Endothelial cell of umbilical vein (primary cell): ENCODE data around the gene OR1J1. TPM values are rescaled to one million over a fixed set of nuclear protein-coding genes. Genes with fewer than 3 reads are reported as not detected.

Source experiments
- BruUV-seq: library from RNA; stranded (reverse); fragments of 400-500 nt; replicated peaks from 2 replicates; lab custom pipeline; 2021; lab: Mats Ljungman, UMichigan
- CTCF ChIA-PET: fragments of 300-600, 350-600 bp; sonication (Branson Sonifier 250); formaldehyde crosslinking; loops from one replicate; lab custom pipeline; 2021; ENCODE audit warnings: antibody characterized with exemption, inconsistent platforms; lab: Charles Lee
- POLR2A ChIA-PET: fragments of 300-600, 350-600 bp; sonication (Branson Sonifier 250); formaldehyde crosslinking; loops from one replicate; lab custom pipeline; 2021; ENCODE audit warnings: antibody characterized with exemption, inconsistent platforms; lab: Charles Lee
- DNase-seq: peaks from one replicate; pipeline ENCODE4 v3.0.0-alpha.2; 2011; ENCODE audit warnings: low read depth, low spot score
- FAIRE-seq: peaks from 2 replicates; lab custom pipeline; 2011; peaks lifted over from hg19 to GRCh38; lab: Jason Lieb, UNC
- H2AFZ ChIP-seq: 2 replicates; pipeline ENCODE4 v1.6.0; 2012; ENCODE audit warnings: low read depth, low read length, control low read depth, inconsistent platforms
- H3K27ac ChIP-seq: 2 replicates; pipeline ENCODE4 v1.5.1; 2011; ENCODE audit warnings: low read depth, mild to moderate bottlenecking, control low read depth, low read length, moderate library complexity; ENCODE audit not compliant: insufficient read depth
- H3K27me3 ChIP-seq, 2 experiments: 2 replicates each; pipeline versions ENCODE4 v1.6.0 to v1.6.1; 2011; ENCODE audit warnings: low read length in 2 of 2, mixed read lengths in 1 of 2; ENCODE audit not compliant: control insufficient read depth in 2 of 2, insufficient read depth in 2 of 2
- H3K36me3 ChIP-seq, 2 experiments: 2 replicates in 1 of 2; 3 replicates in 1 of 2; pipeline ENCODE4 v1.5.1; 2011; ENCODE audit warnings: low read length in 2 of 2, mild to moderate bottlenecking in 1 of 2, moderate library complexity in 1 of 2; ENCODE audit not compliant: control insufficient read depth in 2 of 2, insufficient read depth in 2 of 2; ENCODE audit errors: extremely low read depth in 1 of 2
- H3K4me1 ChIP-seq: 3 replicates; pipeline ENCODE4 v1.5.1; 2011; ENCODE audit warnings: mild to moderate bottlenecking, low read length; ENCODE audit not compliant: control insufficient read depth, insufficient read depth; ENCODE audit errors: extremely low read depth
- H3K4me2 ChIP-seq: 2 replicates; pipeline ENCODE4 v1.6.1; 2011; ENCODE audit warnings: low read length, control low read depth, mixed read lengths; ENCODE audit not compliant: insufficient read depth
- H3K4me3 ChIP-seq, 3 experiments: fragments of 200-600 bp in 1 of 3; sonication (generic), shearing (Covaris generic) in 1 of 3; replicated peaks in 1 of 3; 2 replicates each; pipeline ENCODE4 v1.5.1; 2011 to 2016; ENCODE audit warnings: control low read depth in 3 of 3, low read length in 3 of 3, mild to moderate bottlenecking in 2 of 3, inconsistent platforms in 1 of 3, low read depth in 1 of 3, moderate library complexity in 1 of 3; ENCODE audit not compliant: insufficient read depth in 1 of 3
- H3K79me2 ChIP-seq: 2 replicates; pipeline ENCODE4 v1.6.0; 2012; ENCODE audit warnings: low read length, inconsistent platforms; ENCODE audit not compliant: control insufficient read depth, insufficient read depth
- H3K9ac ChIP-seq: replicated peaks from 2 replicates; pipeline ENCODE3; 2011; ENCODE audit warnings: low read length, control low read depth; ENCODE audit not compliant: insufficient read depth; ENCODE audit errors: extremely low read depth
- H3K9me1 ChIP-seq: replicated peaks from 3 replicates; pipeline ENCODE4 v1.6.0; 2011; ENCODE audit warnings: mild to moderate bottlenecking, low read length; ENCODE audit not compliant: control insufficient read depth, insufficient read depth; ENCODE audit errors: extremely low read depth
- H3K9me3 ChIP-seq: replicated peaks from 2 replicates; pipeline ENCODE4 v1.5.1; 2012; ENCODE audit warnings: low read length, inconsistent platforms; ENCODE audit not compliant: control insufficient read depth, insufficient read depth
- H4K20me1 ChIP-seq: replicated peaks from 2 replicates; pipeline ENCODE3; 2011; ENCODE audit warnings: mild to moderate bottlenecking, low read length; ENCODE audit not compliant: control insufficient read depth, insufficient read depth; ENCODE audit errors: extremely low read depth
- CTCF ChIP-seq, 2 donors: IDR thresholded peaks; 1 replicate in 1 of 2; 2 replicates in 1 of 2; pipeline ENCODE4 v1.5.1; 2011; ENCODE audit warnings: low read length in 2 of 2, mild to moderate bottlenecking in 2 of 2, moderate library complexity in 2 of 2, control low read depth in 1 of 2, inconsistent platforms in 1 of 2, low read depth in 1 of 2; ENCODE audit not compliant: insufficient read depth in 1 of 2; ENCODE audit errors: extremely low read depth in 1 of 2
- EZH2 ChIP-seq: IDR thresholded peaks from 2 replicates; pipeline ENCODE4 v1.6.1; 2012; ENCODE audit warnings: borderline replicate concordance, low read depth, mild to moderate bottlenecking, moderate library complexity, low read length, inconsistent platforms; ENCODE audit not compliant: severe bottlenecking
- FOS ChIP-seq: IDR thresholded peaks from 2 replicates; pipeline ENCODE4 v1.6.1; 2011; ENCODE audit warnings: mild to moderate bottlenecking, low read length, moderate library complexity, borderline replicate concordance; ENCODE audit not compliant: insufficient read depth
- GATA2 ChIP-seq: IDR thresholded peaks from 2 replicates; pipeline ENCODE4 v1.7.0; 2011; ENCODE audit warnings: low read depth, mild to moderate bottlenecking, moderate library complexity, mixed read lengths, low read length; ENCODE audit not compliant: insufficient read length, insufficient read depth
- JUN ChIP-seq: IDR thresholded peaks from 2 replicates; pipeline ENCODE4 v1.6.1; 2011; ENCODE audit warnings: borderline replicate concordance, low read depth; ENCODE audit not compliant: insufficient read length, insufficient read depth
- MAX ChIP-seq: IDR thresholded peaks from 2 replicates; pipeline ENCODE4 v1.6.1; 2011; ENCODE audit not compliant: insufficient read depth, insufficient read length
- MYC ChIP-seq: IDR thresholded peaks from one replicate; pipeline ENCODE4 v1.6.1; 2011; ENCODE audit warnings: mild to moderate bottlenecking, low read depth, low read length
- POLR2A ChIP-seq: IDR thresholded peaks from 2 replicates; pipeline ENCODE4 v1.6.1; 2012; ENCODE audit warnings: low read depth, mild to moderate bottlenecking, control low read depth, low read length
- POLR2AphosphoS5 ChIP-seq: IDR thresholded peaks from 2 replicates; pipeline ENCODE4 v1.6.1; 2012; ENCODE audit warnings: low read depth, mild to moderate bottlenecking, control low read depth, low read length, moderate library complexity; ENCODE audit not compliant: insufficient read depth
- dilution Hi-C: fragments of 300-500 bp; cut with MboI; formaldehyde crosslinking; loops from one replicate; pipeline ENCODE4 v1.15.0; 2019; ENCODE audit warnings: low sequenced_read_pairs; ENCODE audit not compliant: extremely low pct_ligation_motif_present
- intact Hi-C: fragments of 100-400 bp; cut with micrococcal nuclease; formaldehyde crosslinking; loops from one replicate; pipeline ENCODE4 v1.10.0; 2022
- polyA plus RNA-seq, 4 experiments: library from polyadenylated mRNA; depleted of rRNA in 3 of 4; stranded (reverse) in 3 of 4; unstranded in 1 of 4; fragments of >200 nt; gene quantifications; 2 replicates each; pipeline versions ENCODE4 v1.2.1 to v1.2.3, GENCODE V29; 2011 to 2012; ENCODE audit warnings: missing spikeins in 1 of 4
- total RNA-seq: library from RNA; stranded (reverse); gene quantifications from 2 replicates; pipeline ENCODE4 v1.2.3, GENCODE V29; 2021

OR1J1 gene
- total and polyA plus RNA-seq, 2 donors (not counting 3 experiments of a cell fraction or from before 2014, with no cell fraction given), result not detected

GRCh38 chr9:122457787-122458186 lies 19.9 kb downstream of the OR1J1 start:
- H3K27ac ChIP-seq, result no peak overlapping the region
- no peak overlapping the region for H3K9ac ChIP-seq
- no peaks in the 10 kb centered on the region for H4K20me1 ChIP-seq
- CTCF ChIA-PET, result no interaction called here
- H2AFZ ChIP-seq, result no peak overlapping the region
- no peak for FAIRE-seq
- POLR2A ChIA-PET, result no interaction called here
- dilution Hi-C loops, result no loop called here
- intact Hi-C loops, result loop anchor here (10.0 kb wide), 1 partner anchor 203 kb away; no protein-coding TSS in a partner anchor
- peaks cover 9 to 23% of the 10 kb centered on the region in 2 experiments for H3K27me3 ChIP-seq
- no peaks in the 10 kb centered on the region for H3K9me1 ChIP-seq
- no peak for TF ChIP-seq MAX
- no peak for TF ChIP-seq POLR2A
- no peak for TF ChIP-seq CTCF (IDR thresholded peaks at IDR 0.05; ENCODE audit: extremely low read depth in 1 of 2, insufficient read depth in 1 of 2, low read depth in 1 of 2, low read length in 2 of 2)
- no peak for TF ChIP-seq MYC
- no peak for TF ChIP-seq FOS
- no peak for TF ChIP-seq JUN
- no peak for TF ChIP-seq POLR2AphosphoS5
- TF ChIP-seq GATA2, result no peak
- no peak for TF ChIP-seq EZH2
- no peaks in the 10 kb centered on the region for H3K79me2 ChIP-seq
- no peaks in the 10 kb centered on the region for H3K9me3 ChIP-seq
- no peak for DNase-seq
- peaks cover 6% of the 10 kb centered on the region for H3K4me1 ChIP-seq
- no peak overlapping the region for H3K4me2 ChIP-seq
- H3K4me3 ChIP-seq, result no peak overlapping the region
- no TSS peak for BruUV-seq
- no peaks in the 10 kb centered on the region for H3K36me3 ChIP-seq
